T-helper 22 cell (primary cell): Measurements from ENCODE around the gene ACKR3.

Experiments used
- DNase-seq: peaks from one replicate; pipeline ENCODE4 v3.0.0-alpha.2; 2020; ENCODE audit warnings: low read depth

Gene ACKR3

GRCh38 chr2:236570081-236570868 lies 650 bp downstream of the ACKR3 start:
- no peak for DNase-seq

GRCh38 chr2:236571145-236571544 lies 1.5 kb downstream of the ACKR3 start:
- DNase-seq, result no peak

GRCh38 chr2:236572482-236572881 lies 2.9 kb downstream of the ACKR3 start:
- no peak for DNase-seq

GRCh38 chr2:236573066-236573929 lies 3.7 kb downstream of the ACKR3 start:
- DNase-seq, result no peak

GRCh38 chr2:236574000-236574399 lies 4.4 kb downstream of the ACKR3 start:
- DNase-seq, result no peak

GRCh38 chr2:236574424-236575145 lies 5.0 kb downstream of the ACKR3 start:
- no peak for DNase-seq

GRCh38 chr2:236575510-236575909 lies 5.9 kb downstream of the ACKR3 start:
- DNase-seq, result no peak

- no peak for DNase-seq
Measured at GRCh38 chr2:236576087-236576486, 6.5 kb downstream of the ACKR3 start.

- DNase-seq, result no peak
Measured at GRCh38 chr2:236576953-236577352, 7.3 kb downstream of the ACKR3 start.

- DNase-seq, result no peak
Measured at GRCh38 chr2:236577481-236578410, 8.1 kb downstream of the ACKR3 start.

- DNase-seq, result no peak
Measured at GRCh38 chr2:236578411-236578846, 8.8 kb downstream of the ACKR3 start.

GRCh38 chr2:236579048-236579745 lies 9.6 kb downstream of the ACKR3 start:
- DNase-seq, result no peak

- DNase-seq, result no peak
Measured at GRCh38 chr2:236579746-236580315, 10.2 kb downstream of the ACKR3 start.

GRCh38 chr2:236580746-236581355 lies 11.2 kb downstream of the ACKR3 start:
- DNase-seq, result no peak

- DNase-seq, result no peak
Measured at GRCh38 chr2:236581546-236581945, 11.9 kb downstream of the ACKR3 start.

- no peak for DNase-seq
Measured at GRCh38 chr2:236582968-236583367, 13.3 kb downstream of the ACKR3 start.

GRCh38 chr2:236583621-236584203 lies 14.1 kb downstream of the ACKR3 start:
- no peak for DNase-seq

- DNase-seq, result no peak
Measured at GRCh38 chr2:236584521-236585384, 15.1 kb downstream of the ACKR3 start.

- DNase-seq, result no peak
Measured at GRCh38 chr2:236585966-236586365, 16.3 kb downstream of the ACKR3 start.
